D721Med (cell line): ENCODE results near the gene FRAT1.

Experiments used
- DNase-seq: peaks from one replicate; pipeline ENCODE4 v3.0.0; 2011; ENCODE audit warnings: low spot score; ENCODE audit not compliant: insufficient read length
- FAIRE-seq: peaks from 2 replicates; lab custom pipeline; 2011; peaks lifted over from hg19 to GRCh38; lab: Jason Lieb, UNC
- CTCF ChIP-seq: IDR thresholded peaks from 2 replicates; pipeline ENCODE4 v1.5.1; 2012; ENCODE audit warnings: mild to moderate bottlenecking, control low read depth; ENCODE audit not compliant: insufficient read depth; ENCODE audit errors: missing control alignments

FRAT1 gene

GRCh38 chr10:97318772-97319651 is at the start of gene FRAT1:
Gene FRAT1 (plus strand): TSS chr10:97319271. CDS start chr10:97319454, 183 bp downstream.
- TF ChIP-seq CTCF: no peak
- DNase-seq (peak; percentile 55), FAIRE-seq (no peak)

- no peak for FAIRE-seq
- no peak for DNase-seq
- no peak for TF ChIP-seq CTCF
Measured at GRCh38 chr10:97270523-97271154, 48.4 kb upstream of the FRAT1 start.

DNA sequence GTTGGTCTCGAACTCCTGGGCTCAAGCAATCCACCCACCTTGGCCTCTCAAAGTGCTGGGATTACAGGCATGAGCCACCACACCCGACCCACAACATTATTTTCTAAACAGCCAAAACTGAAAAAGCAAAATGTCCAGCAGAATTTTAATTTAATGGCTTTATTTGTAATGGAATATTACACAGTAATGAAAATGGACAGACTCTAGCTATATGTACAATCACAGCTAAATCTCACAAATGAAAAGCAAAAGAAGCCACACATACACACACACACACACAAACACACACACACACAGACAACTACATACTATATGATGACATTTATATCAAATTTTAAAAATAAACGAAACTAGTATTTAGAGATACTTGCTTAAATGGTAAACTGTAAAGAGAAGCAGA is 45.4 kb upstream of the FRAT1 start:
- no peak for FAIRE-seq
- TF ChIP-seq CTCF: no peak
- DNase-seq: no peak

DNA sequence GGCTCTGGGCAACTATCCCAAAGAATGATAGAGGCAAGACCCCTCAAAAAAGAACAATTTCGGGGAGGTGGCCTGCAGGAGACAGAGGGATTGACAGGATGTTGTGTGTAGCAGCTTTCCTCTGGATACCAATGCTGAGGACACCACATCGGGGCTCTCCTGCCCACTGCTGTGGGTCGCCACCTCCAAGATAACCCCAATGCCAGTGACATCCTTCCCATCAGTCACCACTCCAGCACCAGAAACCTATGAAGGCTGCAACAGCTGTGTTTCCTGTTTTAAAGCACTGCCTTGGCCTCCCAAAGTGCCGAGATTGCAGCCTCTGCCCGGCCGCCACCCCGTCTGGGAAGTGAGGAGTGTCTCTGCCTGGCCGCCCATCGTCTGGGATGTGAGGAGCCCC is 44.2 kb upstream of the FRAT1 start:
- TF ChIP-seq CTCF: no peak
- DNase-seq (no peak), FAIRE-seq (no peak)

DNA sequence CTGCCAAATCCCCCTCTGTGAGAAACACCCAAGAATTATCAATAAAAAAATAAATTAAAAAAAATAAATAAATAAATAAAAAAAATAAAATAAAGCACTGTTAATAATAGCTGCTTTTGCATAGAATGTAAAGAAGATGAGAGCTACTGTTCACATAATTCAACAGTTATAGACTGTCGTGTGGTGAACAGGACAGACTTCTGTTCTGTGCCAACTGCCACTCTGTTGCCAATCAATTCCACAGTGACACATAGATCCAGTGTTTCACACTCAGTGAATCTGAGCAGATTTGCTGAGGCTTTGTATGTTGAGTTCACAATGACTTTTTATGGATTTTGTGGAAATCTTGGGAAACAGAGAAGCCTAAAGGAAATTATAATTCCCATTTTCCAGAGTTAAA is 41.5 kb upstream of the FRAT1 start:
- no peak for TF ChIP-seq CTCF
- FAIRE-seq: no peak
- DNase-seq: no peak

DNA sequence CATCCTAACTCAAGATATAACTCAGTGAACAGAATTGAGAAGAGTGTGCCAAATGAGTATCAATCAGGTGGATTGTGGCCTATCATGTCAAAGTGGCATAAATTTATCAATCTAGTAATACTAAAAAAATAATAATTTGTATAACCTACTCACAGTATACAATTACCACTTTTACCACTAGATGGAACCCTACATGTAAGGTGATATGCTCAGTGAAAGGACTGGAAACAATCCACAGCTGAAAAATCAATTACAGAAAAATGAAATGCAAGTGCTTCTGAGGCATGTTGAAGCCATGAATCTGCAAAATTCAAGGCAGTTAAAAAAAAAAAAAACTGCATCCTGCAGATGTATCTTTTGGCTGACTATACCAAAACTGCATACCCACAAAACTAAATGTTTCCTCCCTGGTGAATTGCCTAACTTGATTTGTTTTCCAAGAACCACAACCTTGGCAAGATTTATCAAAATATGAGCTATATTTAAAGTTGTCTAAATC is 40.5 kb upstream of the FRAT1 start:
- DNase-seq (no peak), FAIRE-seq (peak; percentile 38)
- TF ChIP-seq CTCF: peak; percentile 63
